ENCODE measurements around the gene ZNF354C. TPM values are rescaled to one million over a fixed set of nuclear protein-coding genes. Genes with fewer than 3 reads are reported as not detected.

Gene ZNF354C
- total and polyA plus RNA-seq, 12 donors = 1.1 to 5.5 (median 4.1) TPM

DNA sequence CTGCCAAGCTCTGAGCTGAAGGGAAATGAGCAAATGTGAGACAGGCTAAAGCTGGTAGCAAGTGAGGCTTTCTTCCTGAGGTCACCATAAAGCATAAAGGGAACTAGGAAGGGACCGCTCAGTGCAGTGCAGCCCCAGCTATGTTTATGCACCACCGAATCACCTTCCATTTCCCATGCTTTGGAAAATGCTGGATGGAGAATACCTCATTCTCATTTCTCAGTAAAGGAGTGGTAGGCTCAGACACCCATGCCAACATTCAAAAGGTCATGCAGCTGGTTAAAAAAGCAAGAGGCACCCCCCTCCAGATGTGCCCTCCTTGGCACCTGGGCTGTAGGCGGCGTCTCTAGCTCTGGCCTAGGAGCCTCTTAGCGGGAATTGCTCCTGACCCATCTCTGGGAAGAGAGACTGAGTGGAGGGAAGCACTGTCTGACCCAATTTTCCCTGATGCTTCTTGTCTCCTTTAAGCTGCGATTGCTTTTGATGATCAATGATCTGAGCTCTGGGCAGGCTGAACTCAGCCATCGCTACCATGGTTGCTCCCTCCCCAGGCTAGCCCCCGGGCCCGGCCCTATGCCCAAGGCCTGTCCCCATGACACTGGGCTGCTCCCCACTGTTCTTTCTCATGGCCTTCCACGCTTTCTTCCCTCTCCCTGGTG lies 58.7 kb downstream of the ZNF354C start:
- H3K4me1 ChIP-seq = no peaks in the 10 kb centered on the region
- H3K4me3 ChIP-seq = no peak overlapping the region
- H3K36me3 ChIP-seq = peaks cover 0 to 26% (median 0%) of the 10 kb centered on the region in 9 donors
- no peak overlapping the region for H3K27ac ChIP-seq
- TF ChIP-seq, protein P1, sequence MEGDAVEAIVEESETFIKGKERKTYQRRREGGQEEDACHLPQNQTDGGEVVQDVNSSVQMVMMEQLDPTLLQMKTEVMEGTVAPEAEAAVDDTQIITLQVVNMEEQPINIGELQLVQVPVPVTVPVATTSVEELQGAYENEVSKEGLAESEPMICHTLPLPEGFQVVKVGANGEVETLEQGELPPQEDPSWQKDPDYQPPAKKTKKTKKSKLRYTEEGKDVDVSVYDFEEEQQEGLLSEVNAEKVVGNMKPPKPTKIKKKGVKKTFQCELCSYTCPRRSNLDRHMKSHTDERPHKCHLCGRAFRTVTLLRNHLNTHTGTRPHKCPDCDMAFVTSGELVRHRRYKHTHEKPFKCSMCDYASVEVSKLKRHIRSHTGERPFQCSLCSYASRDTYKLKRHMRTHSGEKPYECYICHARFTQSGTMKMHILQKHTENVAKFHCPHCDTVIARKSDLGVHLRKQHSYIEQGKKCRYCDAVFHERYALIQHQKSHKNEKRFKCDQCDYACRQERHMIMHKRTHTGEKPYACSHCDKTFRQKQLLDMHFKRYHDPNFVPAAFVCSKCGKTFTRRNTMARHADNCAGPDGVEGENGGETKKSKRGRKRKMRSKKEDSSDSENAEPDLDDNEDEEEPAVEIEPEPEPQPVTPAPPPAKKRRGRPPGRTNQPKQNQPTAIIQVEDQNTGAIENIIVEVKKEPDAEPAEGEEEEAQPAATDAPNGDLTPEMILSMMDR (IDR thresholded peaks at IDR 0.05) = no peak
- intact Hi-C loops (cut with DNase I) = no loop called here
- peaks cover 0 to 58% (median 15%) of the 10 kb centered on the region in 11 donors for H3K9me3 ChIP-seq
- WGBS, 2 donors = 92 to 93% methylated on average over 10 of the region's 10 CpGs
- no peaks in the 10 kb centered on the region for H3K27me3 ChIP-seq
- ATAC-seq = no peak
- no peak for DNase-seq

DNA sequence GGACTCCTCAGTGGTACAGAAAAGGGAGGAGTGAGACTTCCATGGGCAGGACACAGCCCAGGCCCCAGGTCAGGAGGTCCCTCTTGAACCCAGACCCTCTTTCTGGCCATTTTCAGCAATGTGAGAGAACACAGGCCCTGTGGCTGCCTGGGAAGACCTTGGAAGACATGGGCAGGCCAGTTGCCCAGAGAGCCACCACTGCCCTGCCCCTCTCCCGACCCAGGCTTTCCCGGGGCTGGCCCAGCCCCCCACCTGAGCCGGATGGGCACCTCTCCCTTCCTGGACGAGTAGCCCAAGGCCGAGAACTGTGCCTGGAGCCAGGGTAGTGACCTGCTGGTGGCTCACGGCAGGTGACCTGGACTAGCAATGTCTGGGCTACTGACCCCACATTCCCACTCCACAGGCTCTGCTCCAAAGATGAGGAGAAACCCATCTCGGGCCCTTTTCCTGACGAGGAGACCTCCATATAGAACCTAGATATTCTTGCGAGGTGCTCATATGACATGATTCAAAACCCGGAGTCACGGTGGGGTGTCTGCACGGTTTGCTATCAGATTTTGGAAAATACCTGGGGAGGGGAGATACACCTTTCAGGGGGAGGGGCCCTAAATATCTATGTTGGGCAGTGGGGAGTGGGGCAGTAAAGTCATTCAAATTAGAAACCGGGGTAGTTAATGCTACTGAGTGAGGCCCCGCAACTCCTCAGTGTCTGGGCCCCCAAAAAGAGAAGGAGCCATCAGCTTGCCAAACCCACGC lies 59.4 kb downstream of the ZNF354C start:
- ATAC-seq (no peak), DNase-seq (no peak)
- Histone ChIP-seq H3K4me3 (no peak overlapping the region), H3K27me3 (no peaks in the 10 kb centered on the region), H3K27ac (no peak overlapping the region), H3K36me3 (peaks cover 0 to 24% (median 0%) of the 10 kb centered on the region in 9 donors), H3K9me3 (peaks cover 0 to 50% (median 10%) of the 10 kb centered on the region in 11 donors), H3K4me1 (no peaks in the 10 kb centered on the region)
- intact Hi-C loops (cut with DNase I) = no loop called here
- TF ChIP-seq, protein P1 (IDR thresholded peaks at IDR 0.05) = no peak
- 90 to 92% methylated on average over 15 of the region's 15 CpGs for WGBS, 2 donors

DNA sequence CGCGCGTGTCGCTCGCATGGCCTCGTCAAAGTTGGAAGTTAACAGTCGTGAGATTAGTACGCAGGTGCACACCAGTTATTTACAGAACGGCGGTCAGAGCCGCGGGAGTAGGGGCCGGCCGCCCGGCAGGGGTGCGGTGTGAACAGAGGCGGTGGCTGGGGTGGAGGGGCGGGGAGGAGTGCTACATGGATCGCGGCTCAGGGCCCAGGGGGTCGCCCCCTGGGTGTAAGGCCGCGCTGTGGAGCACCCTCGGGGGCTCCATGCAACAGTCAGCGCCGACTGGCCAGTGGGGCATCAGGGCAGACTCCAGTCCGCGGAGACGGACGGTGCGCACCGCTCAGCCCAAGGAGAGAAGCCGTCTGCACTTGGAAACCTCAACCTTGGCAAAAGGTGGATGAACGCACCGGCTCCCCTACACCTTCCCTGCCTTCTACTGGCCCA lies 60.3 kb downstream of the ZNF354C start:
- ATAC-seq (no peak), DNase-seq (no peak)
- TF ChIP-seq, protein P1 (IDR thresholded peaks at IDR 0.05) = no peak
- Histone ChIP-seq H3K36me3 (peaks cover 0 to 31% (median 0%) of the 10 kb centered on the region in 9 donors), H3K27me3 (no peaks in the 10 kb centered on the region), H3K4me3 (no peak overlapping the region), H3K27ac (no peak overlapping the region), H3K9me3 (peaks cover 0 to 42% (median 3%) of the 10 kb centered on the region in 11 donors), H3K4me1 (no peaks in the 10 kb centered on the region)
- intact Hi-C loops (cut with DNase I) = no loop called here
- WGBS, 2 donors = 95% methylated on average over 35 of the region's 35 CpGs

DNA sequence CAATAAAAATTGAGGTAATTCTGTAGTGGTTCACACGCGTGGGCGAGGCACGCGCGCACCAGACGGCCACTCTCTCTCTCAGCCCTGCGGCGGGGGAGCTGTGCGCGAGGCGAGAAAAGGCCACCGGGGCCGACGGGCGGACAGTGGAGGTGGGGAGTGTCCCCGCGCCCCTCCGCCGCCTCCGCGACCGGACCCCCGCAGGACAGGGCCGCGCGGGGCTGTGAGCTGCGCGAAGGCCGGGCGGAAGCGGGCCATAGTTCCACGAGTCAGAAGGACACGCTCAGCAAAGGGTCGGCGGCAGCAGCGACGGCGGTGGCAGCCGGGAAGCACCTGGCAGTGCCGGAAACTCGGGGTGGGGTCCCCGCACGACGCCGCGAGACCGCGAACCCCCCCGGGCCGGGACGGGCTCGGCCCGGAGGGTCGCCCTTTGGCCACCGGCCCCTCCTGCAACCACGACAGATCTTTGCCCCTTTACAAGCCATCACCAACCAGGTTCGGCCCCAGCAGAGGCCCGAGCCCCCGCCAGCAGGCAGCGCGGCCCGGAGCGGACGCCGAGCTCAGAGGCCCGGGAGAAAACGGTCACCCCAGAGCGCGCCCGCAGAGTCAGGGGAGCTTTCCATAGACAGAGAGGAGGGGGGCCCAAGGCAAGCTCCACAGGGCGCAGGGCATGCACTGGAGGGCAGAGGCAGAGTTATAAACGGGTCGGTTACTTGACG lies 60.9 kb downstream of the ZNF354C start:
- WGBS, 2 donors = 73 to 91% methylated on average over 59 to 75 of the region's 75 CpGs

More for the DNA sequence above, 60.9 kb downstream of the ZNF354C start:
- Histone ChIP-seq H3K4me1 (no peaks in the 10 kb centered on the region), H3K4me3 (no peak overlapping the region), H3K27ac (no peak overlapping the region), H3K27me3 (no peaks in the 10 kb centered on the region), H3K36me3 (peaks cover 0 to 37% (median 0%) of the 10 kb centered on the region in 9 donors), H3K9me3 (peaks cover 0 to 36% (median 0%) of the 10 kb centered on the region in 11 donors)
- intact Hi-C loops (cut with DNase I) = no loop called here
- TF ChIP-seq, protein P1 (IDR thresholded peaks at IDR 0.05) = no peak
- DNase-seq (no peak), ATAC-seq (no peak)
